Fibroblast of lung (primary cell): ENCODE measurements around the gene PRDM8. TPM values are rescaled to one million over a fixed set of nuclear protein-coding genes. Genes with fewer than 3 reads are reported as not detected.

ENCODE experiments used
- DNase-seq, 2 donors: peaks; one replicate each; pipeline versions ENCODE4 v3.0.0 to v3.0.0-alpha.2; 2010; ENCODE audit warnings: low read depth in 2 of 2
- H2AFZ ChIP-seq: 2 replicates; pipeline ENCODE4 v1.5.1; 2012; ENCODE audit warnings: low read length, control low read depth, inconsistent platforms
- H3K27ac ChIP-seq: 2 replicates; pipeline ENCODE4 v1.5.1; 2011; ENCODE audit warnings: low read length, control low read depth; ENCODE audit not compliant: insufficient read depth
- H3K27me3 ChIP-seq: 2 replicates; pipeline ENCODE4 v1.5.1; 2011; ENCODE audit warnings: mild to moderate bottlenecking, low read length; ENCODE audit not compliant: control insufficient read depth, insufficient read depth
- H3K36me3 ChIP-seq: 2 replicates; pipeline ENCODE4 v1.5.1; 2011; ENCODE audit warnings: low read length; ENCODE audit not compliant: control insufficient read depth, insufficient read depth
- H3K4me1 ChIP-seq: 2 replicates; pipeline ENCODE4 v1.5.1; 2011; ENCODE audit warnings: low read length; ENCODE audit not compliant: control insufficient read depth, insufficient read depth; ENCODE audit errors: extremely low read depth
- H3K4me2 ChIP-seq: 2 replicates; pipeline ENCODE4 v1.5.1; 2011; ENCODE audit warnings: low read length, control low read depth; ENCODE audit not compliant: insufficient read depth; ENCODE audit errors: extremely low read depth
- H3K4me3 ChIP-seq, 4 experiments: fragments of 200-600 bp in 1 of 4; sonication (generic) in 1 of 4; replicated peaks in 1 of 4; 2 replicates each; pipeline ENCODE4 v1.5.1; 2011 to 2016; ENCODE audit warnings: low read length in 4 of 4, low read depth in 3 of 4, mild to moderate bottlenecking in 3 of 4, control low read depth in 2 of 4, inconsistent platforms in 1 of 4, mixed read lengths in 1 of 4; ENCODE audit not compliant: insufficient read depth in 1 of 4; ENCODE audit errors: control extremely low read depth in 1 of 4
- H3K79me2 ChIP-seq: 2 replicates; pipeline ENCODE4 v1.5.1; 2012; ENCODE audit warnings: mild to moderate bottlenecking, low read length, inconsistent platforms; ENCODE audit not compliant: control insufficient read depth, insufficient read depth
- H3K9ac ChIP-seq: 2 replicates; pipeline ENCODE4 v1.5.1; 2011; ENCODE audit warnings: mild to moderate bottlenecking, low read length, control low read depth; ENCODE audit not compliant: insufficient read depth
- H3K9me3 ChIP-seq: 2 replicates; pipeline ENCODE4 v1.5.1; 2012; ENCODE audit warnings: low read depth, low read length; ENCODE audit not compliant: control insufficient read depth, insufficient read depth
- H4K20me1 ChIP-seq: 2 replicates; pipeline ENCODE4 v1.5.1; 2011; ENCODE audit warnings: low read length; ENCODE audit not compliant: control insufficient read depth, insufficient read depth; ENCODE audit errors: extremely low read depth
- CTCF ChIP-seq, 2 donors: IDR thresholded peaks in 1 of 2; conservative IDR thresholded peaks in 1 of 2; 1 replicate in 1 of 2; 2 replicates in 1 of 2; pipeline ENCODE4 v1.5.1; 2011 to 2012; ENCODE audit warnings: low read length in 2 of 2, control low read depth in 1 of 2, inconsistent platforms in 1 of 2, low read depth in 1 of 2, mild to moderate bottlenecking in 1 of 2
- EZH2 ChIP-seq: IDR thresholded peaks from 2 replicates; pipeline ENCODE4 v1.5.1; 2012; ENCODE audit warnings: low read length, control low read depth, mild to moderate bottlenecking; ENCODE audit errors: missing control alignments
- polyA plus RNA-seq, 2 donors: library from polyadenylated mRNA; depleted of rRNA in 1 of 2; stranded (reverse) in 1 of 2; unstranded in 1 of 2; fragments of >200 nt; gene quantifications; 2 replicates each; pipeline ENCODE4 v1.2.1, GENCODE V29; 2011 to 2012; ENCODE audit warnings: missing spikeins in 1 of 2
- total RNA-seq: library from RNA; depleted of rRNA; stranded (reverse); fragments of >200 nt; gene quantifications from 2 replicates; pipeline ENCODE4 v1.2.1, GENCODE V29; 2014

The PRDM8 gene
- total and polyA plus RNA-seq, 2 donors (not counting 1 experiment from before 2014, with no cell fraction given), result 3.3 to 8.8 TPM

DNA sequence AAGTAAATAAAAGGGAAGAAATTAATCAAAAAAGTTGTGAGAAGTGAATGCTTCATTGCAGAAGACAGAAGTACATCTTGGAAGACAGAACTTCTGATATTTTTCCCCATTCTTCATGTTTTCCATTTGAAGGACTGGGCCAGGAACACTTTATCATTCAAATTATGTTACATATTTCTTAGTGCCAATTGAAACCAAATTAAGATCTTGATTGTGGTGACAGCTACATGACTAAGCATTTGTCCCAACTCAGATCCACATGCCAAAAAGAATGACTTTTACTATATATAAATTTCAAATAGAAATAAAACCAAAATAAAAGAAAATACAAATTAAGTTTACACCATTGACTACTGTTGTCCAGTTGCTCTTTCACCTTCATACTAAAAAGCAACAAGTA is 55.1 kb downstream of the PRDM8 start:
- H3K27ac ChIP-seq, result no peak overlapping the region
- H4K20me1 ChIP-seq, result no peaks in the 10 kb centered on the region
- no peaks in the 10 kb centered on the region for H3K36me3 ChIP-seq
- no peak for DNase-seq
- H3K9me3 ChIP-seq, result no peaks in the 10 kb centered on the region
- H3K4me3 ChIP-seq, result no peak overlapping the region
- H3K4me1 ChIP-seq, result peaks cover 4% of the 10 kb centered on the region
- no peak overlapping the region for H3K4me2 ChIP-seq
- no peak overlapping the region for H3K9ac ChIP-seq
- TF ChIP-seq EZH2 (no peak), CTCF (conservative IDR thresholded peaks at IDR 0.05 in 1 of 2, IDR thresholded peaks at IDR 0.05 in 1 of 2; ENCODE audit: low read depth in 1 of 2, low read length in 2 of 2) (no peak)
- H2AFZ ChIP-seq, result no peak overlapping the region
- no peaks in the 10 kb centered on the region for H3K79me2 ChIP-seq
- H3K27me3 ChIP-seq, result no peaks in the 10 kb centered on the region

DNA sequence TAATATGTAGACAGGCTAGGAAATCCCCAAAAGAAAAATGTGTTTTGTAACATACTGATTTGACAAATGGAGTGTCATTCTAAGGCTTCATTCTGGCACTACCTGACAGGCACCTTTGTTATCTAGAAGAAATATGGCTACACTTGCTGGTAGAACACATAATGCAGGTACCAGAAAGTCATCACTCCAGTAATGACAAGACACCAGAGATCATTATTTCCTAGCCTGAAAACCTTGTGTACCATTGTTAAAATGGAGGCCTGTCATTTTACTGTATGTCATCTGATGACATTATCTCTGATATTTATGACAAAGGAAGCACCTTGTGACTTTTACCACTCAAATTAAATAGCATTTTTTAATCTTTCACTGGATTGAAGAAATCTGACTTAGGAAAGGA is 55.6 kb downstream of the PRDM8 start:
- H3K4me1 ChIP-seq, result peaks cover 6% of the 10 kb centered on the region
- TF ChIP-seq CTCF (conservative IDR thresholded peaks at IDR 0.05 in 1 of 2, IDR thresholded peaks at IDR 0.05 in 1 of 2; ENCODE audit: low read depth in 1 of 2, low read length in 2 of 2), result no peak
- no peak for TF ChIP-seq EZH2
- no peak overlapping the region for H2AFZ ChIP-seq
- H3K27ac ChIP-seq, result no peak overlapping the region
- no peak overlapping the region for H3K4me2 ChIP-seq
- no peaks in the 10 kb centered on the region for H4K20me1 ChIP-seq
- no peaks in the 10 kb centered on the region for H3K9me3 ChIP-seq
- no peak overlapping the region for H3K4me3 ChIP-seq
- no peaks in the 10 kb centered on the region for H3K36me3 ChIP-seq
- H3K27me3 ChIP-seq, result no peaks in the 10 kb centered on the region
- H3K9ac ChIP-seq, result no peak overlapping the region
- DNase-seq, result no peak
- no peaks in the 10 kb centered on the region for H3K79me2 ChIP-seq

DNA sequence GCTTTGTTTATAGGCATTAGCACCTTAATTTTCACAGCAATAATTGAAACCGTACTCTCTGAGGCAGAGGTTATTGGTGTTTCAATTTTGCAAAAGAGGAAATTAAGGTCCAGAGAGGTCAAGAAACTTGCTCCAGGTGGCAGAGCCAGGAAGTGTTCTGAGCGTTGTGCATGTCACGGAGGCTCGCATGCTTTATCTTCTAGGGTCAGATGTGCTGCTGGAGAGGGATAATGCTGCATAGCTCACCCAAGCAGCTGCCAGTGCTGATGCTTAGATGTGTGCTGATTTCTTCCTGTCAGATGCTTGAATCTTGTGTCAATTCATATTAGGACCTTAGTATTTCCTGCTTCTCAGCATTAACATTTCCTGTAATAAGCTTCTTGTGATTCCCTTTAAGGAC is 56.2 kb downstream of the PRDM8 start:
- H3K9me3 ChIP-seq, result no peaks in the 10 kb centered on the region
- H2AFZ ChIP-seq, result peak overlapping the region; percentile 5
- no peak overlapping the region for H3K27ac ChIP-seq
- H3K79me2 ChIP-seq, result no peaks in the 10 kb centered on the region
- H3K4me3 ChIP-seq, result no peak overlapping the region
- no peaks in the 10 kb centered on the region for H3K36me3 ChIP-seq
- TF ChIP-seq CTCF (conservative IDR thresholded peaks at IDR 0.05 in 1 of 2, IDR thresholded peaks at IDR 0.05 in 1 of 2; ENCODE audit: low read depth in 1 of 2, low read length in 2 of 2) (no peak), EZH2 (no peak)
- H3K4me1 ChIP-seq, result peaks cover 6% of the 10 kb centered on the region
- H4K20me1 ChIP-seq, result no peaks in the 10 kb centered on the region
- H3K27me3 ChIP-seq, result no peaks in the 10 kb centered on the region
- H3K9ac ChIP-seq, result no peak overlapping the region
- no peak overlapping the region for H3K4me2 ChIP-seq
- DNase-seq, result no peak

Other genes starting within 250 kb of the PRDM8 start
- 107 and 135 TPM in 2 replicates for gene ANTXR2, start 124.3 kb upstream of the PRDM8 start, total RNA-seq
- 85.3 and 88.4 TPM in 2 replicates for gene ANTXR2, start 124.3 kb upstream of the PRDM8 start, polyA plus RNA-seq
- gene FGF5, start 69.2 kb downstream of the PRDM8 start, total RNA-seq, result 5.4 and 25.8 TPM in 2 replicates
- gene FGF5, start 69.2 kb downstream of the PRDM8 start, polyA plus RNA-seq, result 56.4 and 123 TPM in 2 replicates
- 2.3 and 16.2 TPM in 2 replicates for gene CFAP299, start 138.2 kb downstream of the PRDM8 start, total RNA-seq
- gene CFAP299, start 138.2 kb downstream of the PRDM8 start, polyA plus RNA-seq, result 0.79 and 1.3 TPM in 2 replicates